Fibroblast of skin of abdomen (primary cell): Measurements from ENCODE around the gene LSAMP. TPM values are rescaled to one million over a fixed set of nuclear protein-coding genes. Genes with fewer than 3 reads are reported as not detected.

Experiments
- DNase-seq: peaks from one replicate; pipeline ENCODE4 v3.0.0-alpha.2; 2013
- polyA plus RNA-seq, 2 experiments: library from polyadenylated mRNA; unstranded; fragments of 120-200 nt; gene quantifications; one replicate each; pipeline ENCODE4 v1.2.1, GENCODE V29; 2013; ENCODE audit not compliant: insufficient read length in 2 of 2

The LSAMP gene
- 15.4 TPM for polyA plus RNA-seq (2013, experiment 1 of 2; ENCODE audit: insufficient read length)
- polyA plus RNA-seq (2013, experiment 2 of 2; ENCODE audit: insufficient read length) = 14.1 TPM

DNA sequence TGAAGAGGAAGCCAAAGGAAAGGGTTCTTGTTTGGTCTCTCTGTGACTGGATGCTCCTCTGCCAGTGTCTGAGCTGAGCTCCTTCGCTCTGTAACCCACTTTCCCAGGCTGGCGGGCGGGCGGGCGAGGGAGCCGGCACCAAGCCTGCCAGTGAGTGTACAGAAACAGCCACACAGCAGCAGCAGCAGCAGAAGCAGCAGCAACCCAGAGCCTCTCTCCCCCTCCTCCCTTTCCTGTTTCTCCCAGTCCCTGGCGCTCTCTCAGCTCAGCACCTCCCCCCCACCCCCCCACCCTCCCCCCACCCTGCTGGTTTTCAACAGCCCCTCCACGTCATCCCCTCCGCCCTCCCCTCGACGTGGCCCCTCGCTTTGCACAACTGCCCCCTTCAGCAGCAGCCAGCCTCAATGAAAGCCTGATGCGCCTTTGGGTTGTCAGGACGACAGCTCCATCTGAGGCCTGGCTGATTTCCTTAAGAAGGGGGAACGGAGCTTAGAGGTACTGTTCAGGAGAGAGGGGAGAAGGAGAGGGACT is at the start of gene LSAMP:
LSAMP (minus strand) TSS at position 177 of the 531 bp plus-strand sequence.
- DNase-seq = peak; percentile 72

DNA sequence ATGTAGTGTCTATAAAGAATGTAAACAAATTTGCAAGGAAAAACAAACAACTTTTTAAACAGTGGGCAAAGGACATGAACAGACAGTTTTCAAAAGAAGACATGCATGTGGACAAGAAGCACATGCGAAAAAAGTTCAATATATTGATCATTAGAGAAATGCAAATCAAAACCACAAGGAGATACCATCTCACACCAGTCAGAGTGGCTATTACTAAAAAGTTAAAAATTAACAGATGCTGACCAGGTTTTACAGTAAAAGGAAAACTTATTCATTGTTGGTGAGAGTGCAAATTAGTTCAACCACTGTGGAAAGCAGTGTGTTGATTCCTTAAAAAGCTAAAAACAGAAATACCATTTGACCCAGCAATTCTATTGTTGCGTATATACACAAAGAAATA is 47.1 kb upstream of the LSAMP start:
- no peak for DNase-seq

GRCh38 chr3:116483135-116483534 is 37.8 kb upstream of the LSAMP start:
- DNase-seq = no peak

DNA sequence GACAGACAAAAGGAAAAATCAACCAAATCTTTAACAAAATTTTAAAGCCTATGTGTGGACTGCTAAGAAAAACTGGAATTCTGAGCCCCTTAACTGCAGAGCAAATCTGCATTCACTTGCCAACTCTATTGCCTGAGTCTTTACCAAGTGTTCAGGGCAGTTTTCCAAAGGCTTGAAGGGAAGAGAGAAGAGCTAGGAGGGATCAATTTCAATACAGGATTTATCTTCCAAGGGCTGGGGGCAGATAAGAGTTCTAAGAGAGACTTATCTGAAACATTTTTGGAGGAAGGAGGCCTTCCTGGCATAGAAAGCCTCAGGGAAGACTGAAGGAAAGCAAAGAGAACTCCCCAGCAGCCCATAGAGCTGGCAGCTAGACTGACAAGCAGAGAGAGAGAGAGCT is 31.4 kb upstream of the LSAMP start:
- DNase-seq = no peak

DNA sequence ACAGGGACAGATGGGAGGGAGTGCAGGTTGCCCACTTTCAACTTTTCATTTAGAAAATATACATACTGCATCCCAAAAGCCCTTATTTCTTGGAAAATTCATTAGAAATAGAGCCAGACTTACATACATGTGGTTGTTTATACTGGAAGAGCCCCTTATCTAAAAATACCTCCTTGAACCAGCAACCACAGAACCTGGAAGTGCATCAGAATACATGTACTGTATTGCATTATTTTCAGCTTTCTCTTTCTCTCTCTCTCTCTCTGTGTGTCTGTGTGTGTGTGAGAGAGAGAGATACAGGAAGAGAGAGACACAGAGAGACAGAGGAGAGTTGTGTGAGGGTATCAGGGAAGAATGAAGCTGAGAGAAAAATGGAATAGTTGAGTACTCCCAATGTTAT is 29.5 kb upstream of the LSAMP start:
- DNase-seq = no peak

DNA sequence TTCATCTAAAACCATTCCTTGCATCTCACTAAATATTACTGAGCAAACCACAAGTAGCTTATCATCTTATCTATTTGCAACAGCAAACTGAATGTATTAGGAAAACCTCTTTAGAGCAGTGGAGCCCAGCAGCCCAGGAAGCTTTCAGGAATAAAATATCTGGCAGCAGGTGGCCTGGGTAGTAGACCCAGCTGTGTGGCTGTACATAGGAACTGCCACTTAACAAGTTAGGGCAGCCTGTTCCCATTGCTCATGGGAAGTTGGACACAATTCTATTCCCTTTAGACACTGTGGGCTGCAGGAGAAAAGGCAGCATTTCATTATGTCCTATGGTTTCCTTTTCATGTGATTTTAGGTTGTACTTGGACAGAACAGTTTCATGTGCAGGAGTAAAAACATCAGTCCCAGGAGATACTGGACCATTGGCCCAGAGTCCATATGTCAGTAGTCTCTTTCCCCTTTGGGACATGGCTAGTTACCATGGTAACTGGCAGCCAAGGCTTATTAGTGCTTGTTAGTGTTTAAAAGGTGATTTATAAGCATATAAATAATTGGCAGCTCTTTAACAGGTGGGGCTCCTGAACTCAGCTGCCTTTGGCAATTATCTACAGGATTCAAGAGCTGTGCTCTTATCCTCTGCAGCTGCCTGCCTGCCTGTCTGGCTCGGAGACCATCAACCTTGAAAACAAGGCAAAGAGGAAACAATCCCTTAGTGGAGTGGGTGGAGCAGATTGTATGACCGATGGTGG is 28.9 kb upstream of the LSAMP start:
- DNase-seq = no peak

GRCh38 chr3:116473602-116474001 is 28.3 kb upstream of the LSAMP start:
- peak; percentile 53 for DNase-seq

DNA sequence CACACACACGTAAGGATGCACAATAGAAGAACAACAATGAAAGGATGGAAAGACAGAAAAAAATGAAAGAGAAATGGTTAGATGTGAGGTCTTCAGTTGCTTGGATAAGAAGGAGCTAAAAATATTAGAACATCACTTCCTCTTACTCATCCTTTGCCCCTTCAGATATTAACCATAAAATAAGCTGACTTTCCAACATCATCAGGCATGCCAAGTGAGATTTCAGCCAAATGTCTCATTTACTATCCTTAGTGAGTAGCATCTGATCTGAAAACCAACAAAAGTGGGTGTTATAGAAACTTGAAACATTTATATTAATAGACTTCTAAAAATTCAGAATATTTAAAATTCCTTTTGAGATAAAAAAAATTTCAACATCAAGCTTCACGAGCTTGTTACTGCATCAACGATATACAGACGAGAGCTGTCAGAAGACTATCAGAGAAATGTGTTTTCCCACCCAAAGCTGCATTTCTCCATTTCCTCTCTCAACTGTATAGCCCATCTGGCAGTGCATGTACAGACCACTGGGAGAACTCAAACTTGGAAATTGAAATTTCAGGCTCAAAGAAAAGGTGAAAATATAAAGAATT is 25.4 kb upstream of the LSAMP start:
- no peak for DNase-seq

DNA sequence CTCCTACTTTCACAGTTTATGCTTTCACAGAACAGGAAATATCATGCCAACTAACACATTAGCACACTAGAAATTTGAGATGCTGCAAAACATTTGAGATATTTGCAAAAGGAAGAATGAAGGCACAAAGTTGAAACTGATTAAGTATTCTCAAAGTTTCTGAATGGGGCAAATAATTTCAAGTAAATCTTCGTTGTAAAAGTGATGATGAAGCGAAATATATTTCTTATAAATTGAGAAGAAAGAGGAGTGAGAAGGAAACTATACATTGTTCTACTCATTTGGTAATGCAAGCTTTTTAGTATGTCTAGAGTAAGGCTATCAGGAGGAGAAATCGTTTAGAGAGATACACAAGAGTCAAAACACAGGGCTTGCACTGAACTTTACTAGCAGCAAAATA is 24.3 kb upstream of the LSAMP start:
- DNase-seq = no peak

GRCh38 chr3:116464276-116464798 is 19.1 kb upstream of the LSAMP start:
- DNase-seq = no peak

DNA sequence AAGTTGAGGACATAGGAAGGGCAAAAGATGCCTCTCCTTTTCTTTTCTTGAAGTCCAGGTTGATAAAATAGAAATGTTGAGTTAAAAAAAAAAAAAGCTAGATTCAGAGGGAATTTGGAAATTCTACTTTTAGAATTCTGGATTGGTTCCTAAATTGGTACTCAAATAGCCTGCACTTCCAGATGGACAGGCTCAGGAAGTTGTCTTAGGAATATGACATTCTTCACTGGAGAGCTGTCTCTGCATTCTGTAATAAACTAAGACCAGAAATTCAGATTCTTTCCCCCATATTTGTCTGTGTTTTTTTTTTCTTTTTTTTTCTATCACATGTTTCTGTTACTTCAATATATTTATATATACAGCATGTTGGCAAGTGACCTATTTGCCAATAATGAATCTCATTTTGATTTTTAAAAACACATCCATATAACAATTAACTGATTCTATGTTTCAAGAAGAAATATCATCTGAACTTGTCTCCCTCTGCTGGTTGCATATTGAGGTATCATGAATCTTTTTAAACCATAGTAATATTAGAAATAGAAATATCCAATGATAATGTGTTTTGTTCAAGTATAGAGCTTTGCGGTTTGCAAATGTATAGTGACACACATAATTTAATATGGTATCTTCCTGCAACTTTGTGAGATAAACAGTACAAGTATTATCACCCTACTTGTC is 8.5 kb upstream of the LSAMP start:
- DNase-seq = peak; percentile 30

- DNase-seq = peak; percentile 50
These were observed 4.5 kb upstream of the LSAMP start for GRCh38 chr3:116449546-116450350.

- DNase-seq = no peak
These were observed 703 bp upstream of the LSAMP start for GRCh38 chr3:116445990-116446389.

DNA sequence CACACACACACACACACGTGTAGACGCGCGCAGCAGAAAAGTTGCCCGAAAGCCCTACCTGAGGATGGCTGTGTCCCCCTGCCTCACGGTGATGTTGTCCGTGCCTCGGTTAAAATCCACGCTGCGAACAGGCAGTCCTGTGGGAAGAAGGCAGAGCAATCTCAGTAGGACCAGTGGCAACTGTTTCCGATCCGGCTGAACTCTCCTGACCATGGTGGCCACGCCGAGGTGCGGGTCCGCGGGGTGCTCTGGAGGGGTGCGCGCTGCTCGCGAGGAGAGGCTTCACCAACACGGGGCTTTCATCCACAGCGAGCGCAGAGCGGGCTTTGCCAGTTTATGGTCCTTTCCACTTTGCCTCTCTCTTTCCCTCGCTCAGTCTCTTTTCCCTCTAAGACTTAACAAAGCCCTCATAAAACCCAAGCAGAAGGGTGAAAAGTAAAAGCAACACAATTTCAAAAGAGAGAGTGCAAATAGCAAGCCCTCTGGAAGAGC is 422 bp downstream of the LSAMP start:
- DNase-seq = no peak

GRCh38 chr3:116444115-116444747 is 1.1 kb downstream of the LSAMP start:
- peak; percentile 52 for DNase-seq

DNA sequence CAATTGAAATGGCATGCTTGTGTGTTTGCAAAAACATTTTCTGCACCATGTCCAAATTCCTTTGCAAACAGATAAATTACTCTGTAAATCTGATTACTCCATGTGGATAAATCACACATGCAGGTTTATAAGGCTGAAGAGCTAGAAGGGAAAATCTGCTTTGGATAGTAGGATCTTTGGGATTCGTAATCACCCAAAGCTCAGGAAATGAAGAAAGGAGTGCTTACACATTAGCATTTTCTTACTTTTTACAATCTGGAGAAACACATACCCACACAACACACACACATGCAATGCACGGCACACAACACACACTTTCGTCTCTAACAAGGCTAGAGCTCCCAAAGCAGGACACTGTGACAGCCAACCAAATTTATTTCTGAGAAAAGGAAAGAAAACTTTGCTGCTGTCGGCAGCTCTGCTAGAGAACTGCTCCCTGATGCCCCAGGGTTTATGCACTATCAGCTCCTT is 2.1 kb downstream of the LSAMP start:
- DNase-seq = peak; percentile 78

DNA sequence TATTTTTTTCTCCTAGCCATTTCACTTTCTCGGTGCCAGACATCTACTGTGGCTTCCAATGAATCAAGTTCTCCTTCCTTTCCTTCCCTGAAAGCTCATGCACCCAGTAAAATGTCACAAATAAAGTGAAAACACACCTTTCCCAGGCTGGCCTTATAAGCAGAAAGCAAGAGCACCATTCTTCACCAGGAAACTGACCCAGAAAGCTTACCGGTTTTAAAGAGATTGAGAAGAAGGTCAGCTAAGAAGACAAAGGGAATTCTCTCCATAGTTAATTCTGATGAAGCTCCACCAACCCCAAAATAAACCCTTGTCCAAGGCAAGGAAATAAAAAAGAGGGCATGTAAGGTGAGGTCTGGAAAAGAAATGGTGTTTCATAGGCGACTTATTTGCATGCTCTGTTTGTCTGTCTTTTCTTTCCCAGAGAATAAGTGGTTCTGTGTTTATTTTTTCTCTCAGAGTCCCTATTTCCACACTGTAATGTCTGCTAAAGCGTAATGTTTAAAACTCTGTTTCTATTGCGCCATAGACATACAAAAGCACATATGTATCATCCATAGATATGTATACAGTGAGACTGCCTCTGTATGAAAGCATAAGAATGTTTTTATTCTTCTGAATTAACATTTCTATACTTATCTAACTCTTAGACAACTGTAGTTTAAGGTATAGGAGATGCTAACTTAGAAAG is 2.8 kb downstream of the LSAMP start:
- no peak for DNase-seq

- DNase-seq = no peak
These were observed 3.6 kb downstream of the LSAMP start for GRCh38 chr3:116441652-116442051.

GRCh38 chr3:116440196-116440595 is 5.1 kb downstream of the LSAMP start:
- DNase-seq = peak; percentile 84

DNA sequence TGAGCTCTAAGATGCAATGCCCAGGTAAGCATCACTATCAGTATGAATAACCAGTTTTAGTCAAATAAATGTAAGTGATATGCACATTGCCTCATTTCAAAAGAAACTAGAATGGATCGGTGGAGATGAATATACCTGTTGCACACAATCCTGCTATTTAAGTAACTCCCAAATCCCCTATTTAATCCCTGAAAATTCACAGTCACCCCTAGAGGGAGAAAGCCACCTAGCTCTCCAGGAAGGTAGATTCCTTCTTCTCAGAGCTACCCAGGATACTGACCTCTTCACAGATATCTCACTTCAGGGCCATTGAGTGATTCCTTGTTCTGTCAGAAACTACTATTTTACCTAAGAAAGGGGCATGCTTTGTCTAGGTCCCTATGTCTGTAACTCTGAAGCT is 11.7 kb downstream of the LSAMP start:
- no peak for DNase-seq

DNA sequence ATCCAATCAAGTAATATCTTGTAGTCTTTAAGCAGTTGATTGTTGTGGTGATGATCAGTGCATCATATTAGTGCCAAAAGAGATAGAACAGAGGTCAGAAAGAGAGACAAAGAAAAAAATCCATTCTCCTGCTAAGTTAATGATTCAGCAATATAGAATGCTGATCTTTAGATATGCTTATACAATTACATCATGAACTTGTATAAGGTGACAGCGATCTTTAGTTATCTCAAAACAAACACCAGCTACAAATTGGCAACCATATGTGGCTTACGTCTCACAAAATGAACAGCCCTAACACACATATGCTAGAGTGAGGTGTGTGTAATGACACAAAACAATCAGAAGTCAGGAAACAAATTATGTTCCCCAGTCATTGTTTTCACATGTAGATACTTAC is 12.5 kb downstream of the LSAMP start:
- DNase-seq = no peak
